ENCODE data around the gene GAS2L2.

The GAS2L2 gene

GRCh38 chr17:35745246-35745645, 7.8 kb downstream of the GAS2L2 start:
- DNase-seq, result no peak

DNA sequence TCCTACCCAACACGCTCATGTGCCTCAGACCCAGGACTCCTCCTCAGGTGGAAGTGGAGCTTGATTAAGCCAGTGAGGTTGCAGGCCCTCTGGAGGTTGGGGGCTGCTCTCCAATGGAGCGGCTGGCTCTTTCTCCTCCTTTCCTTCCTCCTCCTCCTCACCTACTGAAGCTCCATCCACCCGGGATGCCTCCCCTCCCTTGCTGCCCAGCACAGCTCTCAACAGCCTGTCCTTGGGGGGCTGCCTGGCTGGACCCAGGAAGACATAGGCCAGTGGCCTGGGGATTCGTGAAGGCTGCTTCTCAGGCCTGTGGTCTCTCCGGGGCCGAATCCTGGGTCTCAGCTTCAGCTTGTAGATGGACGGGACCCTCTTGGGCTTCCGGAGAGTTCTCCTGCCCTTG, 8.2 kb downstream of the GAS2L2 start:
- DNase-seq, result no peak

- no peak for DNase-seq
These were observed 9.3 kb downstream of the GAS2L2 start for GRCh38 chr17:35743626-35744328.

DNA sequence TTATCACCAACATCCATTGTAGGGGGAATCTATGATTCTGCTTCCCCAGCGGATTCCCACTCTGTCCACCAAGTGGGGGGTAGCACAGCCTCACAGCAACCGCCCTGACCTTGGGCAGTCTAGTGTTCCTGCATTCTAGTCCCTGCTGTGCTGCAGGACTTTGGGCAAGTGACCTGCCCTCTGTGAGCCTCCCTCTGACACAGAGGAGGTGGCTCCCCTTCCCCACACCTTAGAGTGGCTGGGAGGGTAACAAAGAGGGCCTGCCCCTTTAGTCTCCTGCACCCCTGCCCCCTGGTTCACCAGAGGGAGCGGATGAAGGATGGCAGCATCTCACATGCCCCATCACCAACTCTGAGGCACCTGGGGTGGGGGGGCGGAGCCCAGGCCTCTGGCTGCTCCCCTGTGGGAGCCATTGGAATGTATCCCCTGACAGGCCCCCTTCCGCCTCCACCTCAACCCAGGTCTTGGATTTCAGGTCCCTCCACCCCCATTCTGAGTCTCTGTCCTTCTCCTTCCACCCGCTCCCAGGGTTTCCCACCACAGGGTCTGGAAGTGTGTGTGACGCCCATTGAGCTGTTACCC, 10.1 kb downstream of the GAS2L2 start:
- no peak for DNase-seq

DNA sequence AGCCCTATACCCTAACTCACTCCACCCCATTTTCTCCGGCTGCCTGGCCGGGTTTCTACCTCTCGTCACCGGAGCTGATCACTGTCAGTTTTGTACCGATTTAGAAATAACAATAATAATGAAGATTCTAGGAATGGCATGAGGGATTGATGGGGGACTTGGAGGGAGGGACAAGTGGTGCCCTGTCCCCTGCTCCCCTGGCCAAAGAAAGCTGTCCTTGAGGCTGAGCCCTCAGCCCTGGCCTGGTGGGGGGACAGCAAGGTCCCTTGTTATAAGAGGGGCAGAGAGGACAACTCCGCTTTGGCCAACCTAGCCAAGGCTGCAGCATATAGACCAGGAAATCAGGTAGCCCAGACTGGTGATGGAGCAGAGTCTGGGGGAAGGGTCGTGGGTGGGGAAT, 10.5 kb downstream of the GAS2L2 start:
- no peak for DNase-seq

DNA sequence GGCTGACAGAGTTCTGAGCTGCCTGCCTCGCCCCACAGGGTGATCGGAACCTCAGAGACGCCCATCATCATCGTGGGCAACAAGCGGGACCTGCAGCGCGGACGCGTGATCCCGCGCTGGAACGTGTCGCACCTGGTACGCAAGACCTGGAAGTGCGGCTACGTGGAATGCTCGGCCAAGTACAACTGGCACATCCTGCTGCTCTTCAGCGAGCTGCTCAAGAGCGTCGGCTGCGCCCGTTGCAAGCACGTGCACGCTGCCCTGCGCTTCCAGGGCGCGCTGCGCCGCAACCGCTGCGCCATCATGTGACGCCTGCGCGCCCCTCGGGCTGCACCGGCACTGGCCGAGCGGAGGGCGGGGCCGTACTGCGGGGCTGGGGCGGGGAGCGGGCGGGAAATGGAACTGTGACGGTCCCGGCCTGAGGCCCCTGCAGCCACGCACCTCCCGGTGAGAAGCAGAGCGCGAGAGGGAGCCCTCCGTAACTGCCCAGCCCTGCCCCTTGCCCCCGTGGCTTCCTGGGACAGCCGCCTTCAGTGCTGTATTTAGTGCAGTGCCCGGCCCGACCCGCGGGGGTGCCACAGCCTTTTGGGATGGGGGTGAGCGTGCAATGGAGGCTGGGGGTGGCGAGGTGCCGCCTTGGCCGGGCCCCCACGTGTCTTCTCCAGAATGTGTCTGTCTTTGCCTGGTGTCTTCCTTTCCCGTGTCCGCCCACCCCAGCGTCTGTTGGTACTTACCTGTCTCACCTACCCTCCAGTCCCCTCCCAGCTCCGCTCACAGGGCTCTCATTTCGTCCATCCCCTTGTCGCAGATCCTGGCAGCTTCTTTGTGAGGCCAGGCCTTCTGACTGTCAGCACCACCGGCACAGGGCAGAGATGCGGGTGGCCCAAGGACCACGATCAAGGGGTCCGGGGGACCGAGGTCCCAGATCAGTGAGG, 11.8 kb downstream of the GAS2L2 start:
- no peak for DNase-seq

DNA sequence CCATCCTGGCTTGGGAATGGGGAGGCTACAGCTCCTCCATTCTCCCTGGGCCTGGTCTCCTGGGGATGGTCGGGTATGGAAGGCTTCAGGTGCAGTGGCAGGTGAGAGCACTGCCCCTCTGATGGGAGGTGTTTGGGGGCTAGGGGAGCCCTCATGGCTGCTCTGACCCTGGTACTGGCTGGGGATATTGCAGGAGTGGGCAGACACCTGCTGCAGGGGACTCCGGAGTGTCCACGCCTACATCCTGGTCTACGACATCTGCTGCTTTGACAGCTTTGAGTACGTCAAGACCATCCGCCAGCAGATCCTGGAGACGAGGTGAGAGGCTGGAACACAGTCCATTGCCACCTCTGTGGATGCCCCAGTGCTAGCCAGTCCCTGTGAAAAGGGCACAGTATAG, 12.8 kb downstream of the GAS2L2 start:
- DNase-seq, result no peak

GRCh38 chr17:35738519-35739133, 14.4 kb downstream of the GAS2L2 start:
- DNase-seq, result no peak

DNA sequence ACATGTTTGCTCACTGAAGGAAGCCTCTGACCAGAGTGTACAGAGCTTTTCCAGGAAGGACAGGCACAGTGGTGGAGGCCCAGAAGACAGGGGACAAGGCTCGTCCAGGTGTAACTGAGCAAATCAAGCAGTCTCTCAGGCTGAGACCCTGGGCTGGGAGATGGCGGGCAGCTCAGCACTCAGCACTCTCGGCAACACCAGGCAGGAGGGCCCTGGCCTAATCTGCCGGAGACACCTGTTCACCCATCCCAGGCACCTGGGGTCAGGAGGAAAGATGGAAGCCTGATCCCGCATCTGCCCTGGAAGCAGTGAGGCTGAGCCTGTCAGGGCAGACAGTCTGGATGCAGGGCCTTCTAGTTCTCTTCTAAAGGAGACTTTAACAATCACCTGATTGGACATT, 16.8 kb downstream of the GAS2L2 start:
- DNase-seq, result no peak

DNA sequence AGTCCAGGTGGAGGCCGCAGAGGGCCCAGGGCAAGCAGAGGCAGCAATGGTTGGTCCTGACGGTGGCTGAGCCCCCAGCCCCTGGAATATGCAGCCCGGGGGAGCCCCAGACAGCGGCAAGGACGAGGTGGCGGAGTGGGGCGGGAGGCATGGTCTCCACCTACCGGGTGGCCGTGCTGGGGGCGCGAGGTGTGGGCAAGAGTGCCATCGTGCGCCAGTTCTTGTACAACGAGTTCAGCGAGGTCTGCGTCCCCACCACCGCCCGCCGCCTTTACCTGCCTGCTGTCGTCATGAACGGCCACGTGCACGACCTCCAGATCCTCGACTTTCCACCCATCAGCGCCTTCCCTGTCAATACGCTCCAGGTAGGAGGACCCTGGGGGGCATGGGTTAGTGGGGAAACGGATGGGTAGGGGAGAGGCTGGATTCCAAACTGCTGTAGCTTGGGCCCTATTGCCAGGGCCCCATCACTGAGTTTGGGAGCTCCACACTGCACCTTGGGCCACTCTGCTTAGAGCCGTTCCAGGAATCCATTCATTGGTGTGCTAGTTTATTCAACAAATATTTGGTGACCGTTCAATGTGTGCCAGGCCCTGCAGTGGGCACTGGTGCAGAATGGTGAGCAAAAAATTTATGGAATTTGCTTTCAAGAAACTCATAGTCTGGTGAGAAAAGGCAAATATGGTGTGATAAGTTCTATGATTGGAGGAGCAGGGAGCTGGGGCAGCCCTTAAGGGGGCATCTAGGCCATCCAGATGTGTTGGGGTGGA, 17.8 kb downstream of the GAS2L2 start:
- no peak for DNase-seq

- no peak for DNase-seq
These were observed 18.6 kb downstream of the GAS2L2 start for GRCh38 chr17:35734396-35734795.

GRCh38 chr17:35733366-35733765, 19.7 kb downstream of the GAS2L2 start:
- DNase-seq, result no peak

- no peak for DNase-seq
These were observed 20.3 kb downstream of the GAS2L2 start for GRCh38 chr17:35732806-35733136.

DNA sequence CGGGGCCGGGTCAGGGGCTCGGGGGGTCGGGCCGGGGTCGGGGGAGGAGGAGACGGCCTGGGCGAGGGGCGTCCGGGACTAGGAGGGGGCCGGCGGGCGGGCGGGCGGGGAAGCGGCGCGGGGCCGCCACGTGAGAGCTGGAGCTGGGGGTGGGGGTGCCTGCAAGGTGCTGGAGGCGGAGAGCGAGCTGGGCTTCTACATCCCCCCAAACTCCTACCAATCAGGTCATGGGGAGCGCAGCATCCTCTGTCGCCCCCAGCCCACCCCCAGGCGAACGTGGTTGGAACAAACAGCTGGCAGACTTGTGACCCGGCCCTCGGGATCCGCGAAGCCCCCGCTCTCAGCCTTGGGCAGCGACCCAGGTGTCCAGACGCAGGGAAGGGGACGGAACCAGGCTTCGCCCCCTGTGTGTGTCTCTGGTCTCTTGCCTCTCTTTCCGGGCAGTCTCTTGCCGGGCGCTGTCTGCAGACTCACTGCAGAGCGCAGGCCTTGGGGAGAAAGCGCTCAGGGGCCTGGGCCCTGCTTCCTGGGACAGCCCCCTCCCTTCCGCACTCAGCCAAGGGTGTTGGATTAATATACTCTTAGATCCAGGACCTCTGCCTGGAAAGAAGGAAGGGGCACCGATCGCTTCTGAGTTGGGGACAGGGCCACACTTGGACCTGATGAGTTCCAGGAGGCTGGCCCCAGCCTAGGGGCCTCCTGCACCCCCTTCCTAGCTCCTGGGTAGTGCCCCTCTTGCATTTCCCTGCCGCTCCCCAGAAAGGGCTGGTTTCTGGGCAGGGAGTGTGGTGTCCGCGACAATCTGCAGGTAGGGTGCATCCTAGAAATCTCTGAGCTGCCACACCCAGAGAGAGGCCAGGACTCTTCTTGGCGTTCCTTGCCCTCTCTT, 20.9 kb downstream of the GAS2L2 start:
- no peak for DNase-seq

DNA sequence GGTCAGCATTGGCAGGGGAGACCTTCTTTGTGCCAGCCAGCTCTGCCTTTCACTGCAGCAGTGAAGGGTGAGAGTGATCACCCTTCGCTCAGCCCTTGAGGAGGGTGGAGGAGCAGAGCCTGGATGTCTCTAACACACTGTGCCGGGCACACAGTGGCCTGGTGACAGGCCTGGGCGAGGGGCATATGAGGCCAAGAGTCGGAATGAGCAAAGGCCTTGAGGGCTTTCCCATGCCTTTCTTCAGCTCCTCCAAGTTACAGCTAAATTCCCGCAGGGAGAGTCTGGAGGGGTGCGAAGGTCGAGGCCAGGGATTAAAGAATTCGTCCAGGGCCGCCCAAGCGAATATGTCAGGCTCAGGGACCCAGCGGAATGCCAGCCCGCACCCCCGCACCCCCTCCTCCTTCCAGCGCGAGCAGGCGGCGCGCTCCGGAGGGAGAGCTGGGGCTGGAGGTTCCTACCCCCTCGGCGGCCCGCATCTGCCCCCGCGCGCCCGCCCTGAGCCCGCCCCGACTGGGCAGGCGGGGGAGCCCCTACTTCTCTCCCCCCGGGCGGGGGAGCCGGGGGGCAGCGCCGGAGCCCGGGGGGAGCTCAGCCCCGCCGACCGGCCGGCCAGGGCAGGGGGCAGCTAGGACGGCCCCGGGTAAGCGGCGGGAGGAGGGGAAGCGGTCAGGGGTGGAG, 21.7 kb downstream of the GAS2L2 start, which contains the start of gene RASL10B:
TSS of gene RASL10B (plus strand) at position 401 of the 678 bp plus-strand sequence. CDS start 3,546 bp downstream, outside the sequence.
- DNase-seq, result peak; percentile 47 to 57

- no peak for DNase-seq
These were observed 22.5 kb downstream of the GAS2L2 start for GRCh38 chr17:35730400-35731005.

DNA sequence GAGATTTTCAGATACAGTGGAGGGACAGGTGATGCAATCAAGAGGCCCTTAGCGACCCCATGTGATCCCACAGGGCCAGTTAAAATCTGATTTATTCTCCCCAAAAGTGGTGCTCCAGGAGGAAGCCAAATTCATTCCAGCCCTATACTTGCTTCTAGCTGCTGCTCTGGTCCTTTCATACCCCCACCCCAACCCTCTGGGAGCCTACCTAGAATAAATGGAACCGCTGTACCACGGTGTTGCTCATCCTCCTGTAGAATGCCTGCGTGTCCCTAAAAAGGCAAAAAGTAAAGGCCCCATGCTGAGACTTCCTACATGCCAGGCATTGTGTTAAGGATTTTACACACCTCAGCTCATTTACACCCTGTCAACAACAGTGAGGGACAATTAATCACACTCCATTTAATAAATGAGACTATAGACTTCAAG, 23.6 kb downstream of the GAS2L2 start:
- DNase-seq, result no peak

DNA sequence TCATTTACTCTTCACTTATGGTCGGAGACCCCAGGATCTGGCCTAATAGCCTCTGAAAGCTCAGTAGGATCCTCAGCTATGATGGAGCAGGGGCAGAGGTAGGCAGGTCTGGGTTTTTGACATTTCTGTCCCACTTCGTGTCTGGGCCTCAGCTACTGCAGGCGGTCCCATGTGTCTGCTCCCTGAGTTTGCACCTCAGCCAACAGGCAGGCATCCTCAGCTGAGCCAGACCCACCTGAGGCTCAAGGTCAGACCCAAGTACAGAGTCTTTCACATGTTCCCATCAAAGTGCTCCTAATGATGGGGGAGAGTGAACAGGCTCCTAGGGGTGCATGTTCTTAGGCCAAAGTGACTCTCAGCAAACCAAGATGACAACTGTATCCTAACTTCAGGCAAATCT, 24.5 kb downstream of the GAS2L2 start:
- DNase-seq, result no peak

DNA sequence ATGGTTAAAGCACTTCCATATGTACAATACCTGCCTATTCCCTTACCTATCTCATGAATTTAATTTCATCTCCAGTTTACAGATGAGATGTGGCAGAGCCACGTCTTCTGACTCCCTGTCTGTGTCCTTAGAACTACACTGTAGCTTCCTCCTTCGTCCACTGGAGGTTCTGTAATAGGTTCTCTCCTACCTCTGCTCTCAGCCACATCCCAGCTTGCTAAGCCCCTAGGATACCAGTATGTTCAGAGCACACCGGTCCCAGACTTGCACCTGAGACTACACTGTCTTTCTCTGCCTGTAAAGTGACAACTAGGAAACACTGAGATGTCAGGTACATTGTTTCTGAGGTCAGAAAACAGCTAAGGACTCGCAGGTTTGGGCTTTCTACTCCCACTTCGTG, 25.4 kb downstream of the GAS2L2 start:
- DNase-seq, result no peak

- no peak for DNase-seq
These were observed 26.0 kb downstream of the GAS2L2 start for GRCh38 chr17:35726953-35727460.
